Activated T-helper 1 cell treated with anti-CD3 and anti-CD28 coated beads, Interleukin-2, amount 50 U/mL, for 16 hours (primary cell): Measurements from ENCODE around the gene WDR48.
A peak's percentile ranks its signal among the peaks of the same experiment; 100 is the strongest.
"Not testable (repeated sequence)": the region's sequence is repeated elsewhere in the genome, so short reads cannot be mapped to it uniquely, and the experiment has no call there.

ENCODE experiments used
- DNase-seq, 2 donors: peaks; one replicate each; pipeline ENCODE4 v3.0.0-alpha.2; 2020; ENCODE audit warnings: low read depth in 1 of 2, low spot score in 1 of 2

The WDR48 gene

GRCh38 chr3:39051649-39052561 is at the start of gene WDR48, which contains the start of gene SCN11A:
WDR48 (plus strand) TSS chr3:39052016; CDS start chr3:39052026, 10 bp downstream.
SCN11A (minus strand) TSS chr3:39051944; CDS start chr3:38950362, 101,582 bp downstream.
- peak; percentile 83 to 84 for DNase-seq

GRCh38 chr3:39005295-39005694 is 46.5 kb upstream of the WDR48 start:
- no peak for DNase-seq

DNA sequence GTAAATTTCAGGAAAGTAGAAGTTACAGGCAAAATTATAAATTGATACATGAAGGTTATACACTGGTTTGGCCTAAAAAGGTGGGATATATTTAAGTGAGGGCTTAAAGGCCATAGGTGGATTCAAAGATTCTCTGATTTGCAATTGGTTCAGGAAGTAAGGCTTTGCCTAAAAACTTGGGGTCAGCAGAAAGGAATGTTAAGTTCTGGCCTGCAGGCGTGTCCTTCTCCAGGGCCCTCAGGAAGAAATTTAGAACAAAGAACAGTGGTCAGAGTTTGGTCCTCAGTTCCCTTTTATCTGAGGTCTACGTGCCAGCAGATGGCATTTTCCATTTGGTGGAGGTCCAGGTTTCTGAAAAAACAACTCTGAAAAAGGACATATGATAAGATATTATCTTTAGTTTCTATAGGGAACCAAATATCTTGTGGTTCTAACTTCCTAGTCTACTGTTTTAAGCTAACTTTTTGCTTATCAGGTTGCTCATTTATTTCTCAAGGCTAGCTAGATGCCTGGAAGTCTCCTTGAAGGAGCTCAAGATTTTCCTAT is 40.6 kb upstream of the WDR48 start:
- no peak for DNase-seq

DNA sequence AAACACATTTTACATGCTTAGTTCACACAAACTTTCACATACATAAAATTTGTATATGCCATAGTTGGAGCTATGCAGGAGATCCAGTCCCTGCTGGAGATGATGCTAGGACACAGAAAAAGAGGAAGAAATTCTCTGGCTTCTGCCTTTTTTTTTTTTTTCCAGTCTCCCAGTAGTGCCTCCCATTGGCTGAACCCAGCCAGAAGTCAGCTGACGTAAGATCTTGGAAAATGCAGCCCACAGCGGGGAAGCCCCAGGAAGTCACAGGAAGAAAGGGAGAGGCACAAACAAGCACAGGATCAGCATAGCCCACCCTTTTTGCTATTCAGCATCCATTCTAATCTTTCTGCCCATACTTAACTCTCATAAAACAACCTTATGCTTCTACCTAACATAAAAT is 38.5 kb upstream of the WDR48 start:
- DNase-seq: no peak

GRCh38 chr3:39013921-39014509 is 37.8 kb upstream of the WDR48 start:
- DNase-seq: no peak

- DNase-seq: no peak
Observed at GRCh38 chr3:39015418-39015817, 36.4 kb upstream of the WDR48 start.

GRCh38 chr3:39019299-39019698 is 32.5 kb upstream of the WDR48 start:
- DNase-seq: no peak

- DNase-seq: no peak
Observed at GRCh38 chr3:39021029-39021428, 30.8 kb upstream of the WDR48 start.

DNA sequence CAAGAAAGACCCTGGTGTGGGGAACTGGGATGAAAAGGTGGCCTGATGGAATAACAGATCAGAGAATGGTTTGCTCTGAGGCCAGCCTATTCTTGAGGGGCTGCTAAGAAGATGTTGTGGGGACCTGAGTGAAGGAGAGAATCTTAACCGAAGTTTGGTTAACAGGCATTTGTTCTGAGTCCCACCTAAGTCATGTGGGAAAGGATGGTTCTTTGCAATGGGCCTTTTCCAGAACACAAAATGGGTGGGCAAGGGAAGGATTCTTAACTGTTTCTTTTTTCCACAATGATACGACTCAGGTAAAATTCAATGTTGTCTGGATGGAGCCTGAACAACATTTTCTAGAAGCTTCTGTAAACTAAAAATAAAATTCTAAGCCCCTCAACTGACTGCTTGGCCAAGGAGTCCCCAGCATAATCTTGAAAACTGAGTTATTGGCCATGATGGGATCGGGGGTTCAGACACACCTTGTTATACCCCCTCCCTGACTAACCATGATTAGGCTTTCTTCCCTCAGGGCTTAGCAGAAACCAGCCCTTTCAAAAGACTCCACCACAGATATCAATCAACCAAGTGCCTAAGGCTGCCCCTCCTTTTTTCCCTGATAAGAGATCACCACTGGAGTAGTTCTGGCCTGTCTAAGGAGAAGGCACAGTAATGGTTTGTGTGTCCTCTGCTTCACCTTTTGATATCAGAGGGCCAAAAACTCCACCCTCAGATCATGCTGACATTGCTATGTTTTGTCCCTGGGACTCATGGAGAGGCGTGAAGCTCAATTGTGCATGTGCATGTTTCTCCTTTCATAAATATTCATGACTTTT is 30.1 kb upstream of the WDR48 start:
- no peak for DNase-seq

DNA sequence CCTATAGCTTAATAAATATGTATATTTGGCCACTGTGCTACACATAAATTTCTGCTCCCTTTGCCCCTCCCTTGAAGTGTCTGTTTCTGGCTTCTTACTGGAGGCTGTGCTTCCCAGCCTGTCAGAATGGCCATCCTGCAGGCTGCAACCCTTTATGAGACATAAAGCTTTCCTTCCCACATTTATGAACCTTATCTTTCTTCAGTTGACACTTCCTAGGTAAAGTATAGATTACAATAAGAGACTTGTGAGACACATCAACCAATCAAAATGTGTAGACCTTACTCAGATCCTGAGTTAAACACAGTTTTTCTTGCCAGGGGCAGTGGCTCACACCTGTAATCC is 29.6 kb upstream of the WDR48 start:
- DNase-seq: no peak

- DNase-seq: no peak
Observed at GRCh38 chr3:39024497-39024896, 27.3 kb upstream of the WDR48 start.

DNA sequence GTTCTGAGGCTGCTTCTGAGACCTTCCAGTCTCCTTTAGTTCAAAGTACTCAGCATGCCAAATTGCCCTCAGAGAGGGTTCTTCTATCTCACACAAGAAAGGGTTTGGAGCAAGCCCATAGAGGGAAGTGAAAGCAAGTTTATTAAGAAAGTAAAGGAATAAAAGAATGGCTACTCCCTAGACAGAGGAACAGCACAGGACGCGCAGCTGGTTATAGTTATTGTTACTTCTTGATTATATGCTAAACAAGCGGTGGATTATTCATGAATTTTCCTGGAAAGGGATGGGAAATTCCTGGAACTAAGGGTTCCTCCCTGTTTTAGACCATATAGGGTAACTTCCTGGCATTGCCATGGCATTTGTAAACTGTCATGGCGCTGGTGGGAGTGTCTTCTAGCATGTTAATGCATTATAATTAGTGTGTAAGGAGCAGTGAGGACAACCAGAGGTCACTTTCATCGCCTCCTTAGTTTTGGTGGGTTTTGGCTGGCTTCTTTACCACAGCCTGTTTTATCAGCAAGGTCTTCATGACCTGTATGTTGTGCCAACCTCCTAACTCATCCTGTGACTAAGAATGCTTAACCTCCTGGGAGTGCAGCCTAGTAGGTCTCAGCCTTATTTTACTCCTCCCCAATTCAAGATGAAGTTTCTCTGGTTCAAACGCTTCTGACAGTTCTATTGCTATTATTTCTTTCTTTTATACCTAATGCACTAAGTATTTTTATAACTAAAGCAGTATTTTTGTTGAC is 26.4 kb upstream of the WDR48 start:
- no peak for DNase-seq

DNA sequence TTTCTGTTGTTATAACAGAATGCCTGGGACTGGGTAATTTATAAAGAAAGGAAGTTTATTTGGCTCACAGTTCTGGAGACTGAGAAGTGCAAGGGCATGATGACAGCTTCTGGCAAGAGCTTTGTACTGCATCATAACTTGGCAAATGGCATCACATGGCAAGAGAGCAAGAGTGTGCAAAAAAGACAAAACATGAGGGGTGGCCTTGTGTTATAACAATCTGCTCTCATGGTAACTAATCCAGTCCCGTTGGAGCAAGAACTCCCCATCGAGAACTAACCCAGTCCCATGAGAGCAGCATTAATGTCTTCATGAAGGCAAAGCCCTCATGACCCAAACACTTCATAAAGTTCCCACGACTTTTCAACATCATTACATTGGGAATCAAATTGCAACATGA is 23.3 kb upstream of the WDR48 start:
- no peak for DNase-seq

DNA sequence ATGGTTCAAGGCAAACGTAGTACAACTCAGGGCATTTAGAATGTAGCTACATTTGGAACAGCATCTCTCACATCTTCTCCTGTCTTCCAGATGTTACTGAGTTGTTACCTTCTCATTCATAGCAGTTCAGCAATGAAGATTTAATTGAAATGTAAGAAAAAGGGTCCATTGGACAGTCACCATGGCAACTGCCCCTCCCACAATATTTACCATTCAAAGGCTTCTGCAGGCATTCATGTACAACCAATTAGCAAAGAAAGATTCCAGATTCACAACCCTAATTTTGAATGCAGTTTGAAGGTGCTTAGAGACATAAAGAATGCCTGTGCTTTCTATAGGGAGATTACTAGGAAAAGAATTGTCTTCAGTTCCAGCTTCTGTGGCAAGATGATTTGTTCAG is 22.3 kb upstream of the WDR48 start:
- no peak for DNase-seq

DNA sequence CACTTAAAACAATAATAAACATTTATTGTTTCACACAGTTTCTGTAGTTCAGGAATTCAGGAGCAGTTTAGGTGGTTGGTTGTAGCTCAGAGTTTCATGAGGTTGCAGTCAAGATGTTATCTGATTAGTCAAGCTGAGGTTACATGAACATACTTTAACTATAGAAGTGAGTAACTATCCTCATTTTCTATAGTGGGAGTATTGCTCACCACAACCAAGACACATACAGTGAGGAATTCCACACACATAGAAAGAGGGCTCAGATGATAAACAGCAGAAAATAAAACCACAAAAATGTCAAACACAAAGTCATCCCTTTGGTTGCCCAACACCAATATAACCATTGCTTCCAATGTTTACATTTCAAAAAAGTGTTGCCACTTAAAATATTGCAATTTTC is 13.7 kb upstream of the WDR48 start:
- no peak for DNase-seq

DNA sequence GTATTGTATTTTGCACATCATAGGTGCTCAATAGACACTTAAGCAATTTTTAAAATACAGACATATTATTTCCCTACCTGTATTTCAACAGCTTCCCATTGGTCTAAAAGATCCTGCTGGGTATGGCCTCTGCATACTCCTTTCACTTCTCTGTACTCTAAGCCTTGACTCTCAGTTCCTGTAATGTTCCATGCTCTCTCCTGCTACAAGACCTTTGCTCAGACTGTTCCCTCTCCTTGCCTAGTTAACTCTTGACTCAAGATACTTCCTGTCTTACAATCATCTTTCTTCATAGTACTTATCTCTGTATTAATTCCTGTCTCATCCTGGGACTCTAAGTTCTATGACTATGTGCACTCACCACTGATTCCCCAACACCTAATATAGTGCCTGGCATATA is 1.8 kb upstream of the WDR48 start:
- no peak for DNase-seq

DNA sequence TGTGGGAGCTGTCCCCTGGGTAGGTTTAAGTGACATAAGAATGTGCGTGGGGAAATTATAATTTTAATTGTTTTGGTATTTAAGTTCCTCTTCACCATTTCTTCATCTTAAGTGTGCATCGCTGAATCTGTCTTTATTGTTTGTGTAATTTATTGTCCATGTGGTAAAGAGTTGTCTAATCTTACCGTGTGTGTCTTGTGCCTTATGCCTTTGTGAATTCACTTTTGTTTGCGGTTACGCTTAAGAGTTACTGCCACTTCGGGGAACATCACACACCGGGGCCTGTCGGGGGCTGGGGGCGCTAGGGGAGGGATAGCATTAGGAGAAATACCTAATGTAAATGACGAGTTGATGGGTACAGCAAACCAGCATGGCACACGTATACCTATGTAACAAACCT is 767 bp downstream of the WDR48 start:
- DNase-seq: no peak

DNA sequence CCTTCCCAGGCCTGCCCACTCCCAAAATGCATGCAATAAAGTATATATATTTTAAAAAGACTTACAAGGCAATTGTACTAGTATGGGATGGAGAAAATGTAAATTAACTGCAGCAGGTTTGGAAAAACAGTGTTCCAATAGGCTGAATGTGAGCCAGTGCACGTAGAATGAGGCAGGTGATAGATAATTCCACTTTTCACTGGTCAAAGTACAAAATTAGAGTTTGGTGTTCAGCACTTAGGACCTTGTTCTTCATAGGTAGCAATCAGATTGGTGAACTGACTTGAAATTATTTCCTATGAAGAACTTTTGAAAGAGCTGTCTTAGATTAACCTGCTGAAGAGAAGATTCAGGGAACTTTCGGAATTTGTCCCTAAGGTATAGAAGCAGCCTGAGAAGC is 1.9 kb downstream of the WDR48 start:
- DNase-seq: no peak

- DNase-seq: no peak
Observed at GRCh38 chr3:39056151-39056550, 4.3 kb downstream of the WDR48 start.

DNA sequence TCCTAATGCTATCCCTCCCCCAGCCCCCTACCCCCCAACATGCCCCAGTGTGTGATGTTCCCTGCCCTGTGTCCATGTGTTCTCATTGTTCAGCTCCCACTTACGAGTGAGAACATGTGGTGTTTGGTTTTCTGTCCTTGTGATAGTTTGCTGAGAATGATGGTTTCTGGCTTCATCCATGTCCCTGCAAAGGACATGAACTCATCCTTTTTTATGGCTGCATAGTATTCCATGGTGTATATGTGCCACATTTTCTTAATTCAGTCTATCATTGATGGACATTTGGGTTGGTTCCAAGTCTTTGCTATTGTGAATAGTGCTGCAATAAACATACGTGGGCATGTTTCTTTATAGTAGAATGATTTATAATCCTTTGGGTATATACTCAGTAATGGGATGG is 9.4 kb downstream of the WDR48 start:
- DNase-seq: not testable (repeated sequence)

DNA sequence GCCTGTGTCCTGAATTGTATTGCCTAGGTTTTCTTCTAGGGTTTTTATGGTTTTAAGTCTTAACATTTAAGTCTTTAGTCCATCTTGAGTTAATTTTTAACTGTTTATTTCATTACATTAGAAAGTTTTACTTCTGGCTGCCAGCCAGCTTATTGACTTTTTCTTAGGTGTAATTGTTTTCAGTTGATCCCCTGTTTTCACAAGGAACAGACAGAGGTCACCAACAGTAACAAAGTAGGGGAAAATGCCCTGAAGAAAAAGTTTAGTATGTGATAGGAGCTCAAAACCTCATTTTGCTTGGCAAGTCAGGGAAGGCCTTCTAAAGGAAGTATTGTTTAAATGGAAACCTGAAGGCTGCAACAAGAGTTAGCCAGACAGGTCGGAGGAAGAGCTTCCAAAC is 10.4 kb downstream of the WDR48 start:
- DNase-seq: no peak
